ENCODE results near the gene BOLA2B. TPM values are rescaled to one million over a fixed set of nuclear protein-coding genes. Genes with fewer than 3 reads are reported as not detected.
A peak's percentile ranks its signal among the peaks of the same experiment; 100 is the strongest.
"Not testable (repeated sequence)": the region's sequence is repeated elsewhere in the genome, so short reads cannot be mapped to it uniquely, and the experiment has no call there.

The BOLA2B gene
- 301 and 407 TPM in 2 replicates for total RNA-seq (2012; rRNA removed)
- polyA plus RNA-seq (2012; rRNA removed), result 90.1 and 121 TPM in 2 replicates
- polyA plus RNA-seq (2012; cell fraction: cytosol; rRNA removed), result 1,032 and 2,834 TPM in 2 replicates
- 55.5 and 93.4 TPM in 2 replicates for polyA plus RNA-seq (2012; cell fraction: nucleus; rRNA removed; ENCODE audit: low replicate concordance)
- not detected for Bru-seq, nascent RNA
- not detected for BruChase-seq, experiment 1, labeled RNA remaining after a 6-hour chase
- percentile 20 among the genes with signal in this experiment for BruChase-seq, experiment 2, labeled RNA remaining after a 2-hour chase
- long read RNA-seq, transcript BOLA2B-201 (3 exons, 1,012 nt), result major isoform, 13 of 18 reads
- long read RNA-seq, partial matches to known transcripts, result 0 of 18 reads
- long read RNA-seq, other reads (novel, unspliced or antisense), result 1 of 18 reads

DNA sequence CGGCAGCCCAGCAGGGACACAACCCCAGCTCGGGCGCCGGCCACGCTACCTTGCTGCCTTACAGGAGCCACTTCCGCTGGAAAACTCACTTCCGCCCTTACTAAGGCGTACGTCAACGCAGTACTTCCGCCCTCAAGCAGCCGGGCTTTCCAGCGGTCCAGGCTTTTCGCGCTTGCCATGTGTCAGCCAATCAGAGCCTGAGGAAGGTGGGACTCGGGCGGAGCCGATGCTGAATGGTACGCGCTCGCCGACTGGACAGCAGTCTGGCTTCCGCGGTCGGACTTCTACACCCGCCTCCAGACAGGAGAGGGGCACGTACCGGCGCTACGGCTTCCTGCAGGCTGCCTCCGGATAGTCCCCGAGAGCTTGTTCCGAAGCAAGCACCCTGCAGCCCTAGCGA, at the start of gene BOLA2B, which contains the start of gene SLX1A:
Gene BOLA2B (minus strand): TSS at position 52 of the 400 bp plus-strand sequence. CDS start 71 bp downstream, outside the sequence.
Gene SLX1A (plus strand): TSS at position 261 of the 400 bp plus-strand sequence. CDS start 210 bp downstream, outside the sequence.
- H3K4me1 ChIP-seq (ENCODE audit: control insufficient read depth, insufficient read depth, low read length); H2BK20ac ChIP-seq (ENCODE audit: low read depth, low read length); H2BK5ac ChIP-seq (ENCODE audit: low read depth, low read length, poor library complexity, severe bottlenecking); H3K18ac ChIP-seq (ENCODE audit: low read depth, low read length); H4K20me1 ChIP-seq (ENCODE audit: insufficient read depth, low read length); intact Hi-C loops (cut with micrococcal nuclease); H4K91ac ChIP-seq (ENCODE audit: insufficient read depth, low read depth, low read length); H3K36me3 ChIP-seq (ENCODE audit: control insufficient read depth, insufficient read depth, low read length); H4K8ac ChIP-seq (ENCODE audit: low read depth in 2 of 2, low read length in 2 of 2); H2BK120ac ChIP-seq (ENCODE audit: low read depth, low read length); H3K4ac ChIP-seq (ENCODE audit: low read depth, low read length); H3K9me1 ChIP-seq (ENCODE audit: insufficient read depth, low read length); H3K23ac ChIP-seq (ENCODE audit: low read depth, low read length); POLR2A ChIA-PET (ENCODE audit: unreplicated experiment); H3K14ac ChIP-seq (replicated peaks; ENCODE audit: low read depth, low read length); H2BK15ac ChIP-seq (ENCODE audit: low read depth, low read length); H3K56ac ChIP-seq (ENCODE audit: extremely low read depth, insufficient read depth, low read length); H3K27me3 ChIP-seq (ENCODE audit: control insufficient read depth, insufficient read depth, low read length); H2AK9ac ChIP-seq (replicated peaks; ENCODE audit: low read depth, low read length, poor library complexity); H2AFZ ChIP-seq (replicated peaks; ENCODE audit: low read length, poor library complexity); CTCF ChIA-PET; H3K9me3 ChIP-seq (ENCODE audit: control insufficient read depth, insufficient read depth, low read length); dilution Hi-C loops (cut with HindIII; ENCODE audit: low sequenced_read_pairs, unreplicated experiment); DNase-seq; H3K79me1 ChIP-seq (ENCODE audit: low read depth in 1 of 2, low read length in 2 of 2); BruUV-seq (replicated peaks); H2AK5ac ChIP-seq (ENCODE audit: low read depth, low read length); H4K5ac ChIP-seq (ENCODE audit: low read depth, low read length): not testable (repeated sequence)
- peak within 1 kb of the TSS; percentile 90; the same call in 1 of the 2 replicates for H3K9ac ChIP-seq (ENCODE audit: low read depth, low read length)
- in situ Hi-C loops (cut with MboI; ENCODE audit: low sequenced_read_pairs), result loop anchor here (25.0 kb wide), 1 partner anchor 219 kb away; the partner anchor contains the start of gene ZNF771
- H3K4me2 ChIP-seq (ENCODE audit: low read depth, low read length), result peak within 1 kb of the TSS; percentile 93
- peak; percentile 94 for ATAC-seq (ENCODE audit: low read depth)
- peak within 1 kb of the TSS; percentile 63 for H3K4me3 ChIP-seq (ENCODE audit: insufficient read depth, low read depth, low read length)
- peak within 1 kb of the TSS; percentile 71; the same call in 1 of the 2 replicates for H3K27ac ChIP-seq (ENCODE audit: insufficient read depth, low read length)
- no CpG with 5 or more reads among the region's 34 CpGs for WGBS, 2 experiments (ENCODE audit: extremely low coverage in 2 of 2, insufficient read length in 1 of 2)

DNA sequence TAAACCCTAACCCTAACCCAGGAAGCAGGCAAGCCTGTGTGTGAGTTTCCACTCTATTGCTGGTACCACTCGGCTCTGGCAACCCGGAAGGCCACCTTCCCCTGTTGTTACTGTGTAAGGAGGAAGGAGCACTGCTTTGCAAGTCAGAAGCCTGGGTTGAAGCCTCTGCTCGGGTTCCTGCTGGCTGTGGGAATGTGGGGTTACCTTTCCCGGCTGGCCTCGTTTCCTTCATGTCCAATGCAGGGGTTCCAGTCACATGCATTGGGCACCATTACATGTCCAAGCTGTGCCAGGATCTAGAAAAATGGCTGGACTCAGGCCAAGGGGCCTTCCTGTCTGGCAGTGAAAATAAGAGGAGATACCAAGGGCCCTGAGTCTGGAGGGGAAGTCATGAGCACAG, 23.6 kb upstream of the BOLA2B start:
- H3K14ac ChIP-seq (replicated peaks; ENCODE audit: low read depth, low read length); dilution Hi-C loops (cut with HindIII; ENCODE audit: low sequenced_read_pairs, unreplicated experiment); H2BK20ac ChIP-seq (ENCODE audit: low read depth, low read length); H2AK9ac ChIP-seq (replicated peaks; ENCODE audit: low read depth, low read length, poor library complexity); H4K91ac ChIP-seq (ENCODE audit: insufficient read depth, low read depth, low read length); H3K4me2 ChIP-seq (ENCODE audit: low read depth, low read length); H2BK5ac ChIP-seq (ENCODE audit: low read depth, low read length, poor library complexity, severe bottlenecking); H4K5ac ChIP-seq (ENCODE audit: low read depth, low read length); H3K9me1 ChIP-seq (ENCODE audit: insufficient read depth, low read length); H2AK5ac ChIP-seq (ENCODE audit: low read depth, low read length); BruUV-seq (replicated peaks); CTCF ChIA-PET; ATAC-seq (ENCODE audit: low read depth); H2AFZ ChIP-seq (replicated peaks; ENCODE audit: low read length, poor library complexity); H4K20me1 ChIP-seq (ENCODE audit: insufficient read depth, low read length); H3K4me1 ChIP-seq (ENCODE audit: control insufficient read depth, insufficient read depth, low read length); intact Hi-C loops (cut with micrococcal nuclease); H3K18ac ChIP-seq (ENCODE audit: low read depth, low read length); H3K27me3 ChIP-seq (ENCODE audit: control insufficient read depth, insufficient read depth, low read length); H3K36me3 ChIP-seq (ENCODE audit: control insufficient read depth, insufficient read depth, low read length); H4K8ac ChIP-seq (ENCODE audit: low read depth in 2 of 2, low read length in 2 of 2); H3K23ac ChIP-seq (ENCODE audit: low read depth, low read length); H3K9ac ChIP-seq (ENCODE audit: low read depth, low read length); H3K4ac ChIP-seq (ENCODE audit: low read depth, low read length); H3K56ac ChIP-seq (ENCODE audit: extremely low read depth, insufficient read depth, low read length); H3K4me3 ChIP-seq (ENCODE audit: insufficient read depth, low read depth, low read length); in situ Hi-C loops (cut with MboI; ENCODE audit: low sequenced_read_pairs); POLR2A ChIA-PET (ENCODE audit: unreplicated experiment); DNase-seq; H3K79me1 ChIP-seq (ENCODE audit: low read depth in 1 of 2, low read length in 2 of 2); H2BK120ac ChIP-seq (ENCODE audit: low read depth, low read length); H3K27ac ChIP-seq (ENCODE audit: insufficient read depth, low read length); H2BK15ac ChIP-seq (ENCODE audit: low read depth, low read length); H3K9me3 ChIP-seq (ENCODE audit: control insufficient read depth, insufficient read depth, low read length): not testable (repeated sequence)
- WGBS, 2 experiments (ENCODE audit: extremely low coverage in 2 of 2, insufficient read length in 1 of 2), result no CpG with 5 or more reads among the region's 5 CpGs

Data from IMR-90 (cell line).